ENCODE results near the gene COX19.

DNA sequence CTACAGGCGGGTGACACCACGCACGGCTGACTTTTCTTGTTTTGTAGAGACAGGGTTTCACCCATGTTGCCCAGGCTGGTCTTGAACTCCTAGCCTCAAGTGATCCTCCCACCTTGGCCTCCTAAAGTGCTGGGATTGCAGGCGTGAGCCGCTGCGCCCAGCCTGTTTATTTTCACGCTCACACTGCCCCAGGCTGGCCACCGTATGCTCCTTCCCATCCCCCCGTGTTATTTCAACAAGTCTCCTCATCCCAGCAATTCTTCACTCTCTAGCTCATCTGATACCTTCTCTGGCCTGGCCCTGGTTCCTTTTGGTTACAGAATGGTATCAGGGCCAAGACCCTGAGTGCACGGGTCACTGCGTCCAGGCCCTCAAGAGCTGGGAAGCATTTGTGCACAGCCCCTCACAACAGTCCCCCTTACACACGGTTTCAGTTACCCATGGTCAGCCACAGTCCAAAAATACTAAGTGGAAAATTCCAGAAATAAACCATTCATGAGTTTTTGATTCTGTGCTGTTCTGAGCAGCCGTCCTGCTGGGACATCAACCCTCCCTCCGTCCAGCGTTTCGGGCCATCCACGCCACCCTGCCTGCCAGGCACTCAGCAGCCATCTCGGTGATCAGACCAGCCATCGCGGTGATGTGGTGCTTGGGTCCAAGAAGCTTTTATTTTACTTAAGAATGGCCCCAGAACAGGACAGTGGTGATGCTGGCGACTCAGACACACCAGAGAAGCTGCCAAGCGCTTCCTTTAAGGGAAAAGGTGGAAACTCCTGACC, 8.9 kb downstream of the COX19 start:
- TF ChIP-seq, protein P1, sequence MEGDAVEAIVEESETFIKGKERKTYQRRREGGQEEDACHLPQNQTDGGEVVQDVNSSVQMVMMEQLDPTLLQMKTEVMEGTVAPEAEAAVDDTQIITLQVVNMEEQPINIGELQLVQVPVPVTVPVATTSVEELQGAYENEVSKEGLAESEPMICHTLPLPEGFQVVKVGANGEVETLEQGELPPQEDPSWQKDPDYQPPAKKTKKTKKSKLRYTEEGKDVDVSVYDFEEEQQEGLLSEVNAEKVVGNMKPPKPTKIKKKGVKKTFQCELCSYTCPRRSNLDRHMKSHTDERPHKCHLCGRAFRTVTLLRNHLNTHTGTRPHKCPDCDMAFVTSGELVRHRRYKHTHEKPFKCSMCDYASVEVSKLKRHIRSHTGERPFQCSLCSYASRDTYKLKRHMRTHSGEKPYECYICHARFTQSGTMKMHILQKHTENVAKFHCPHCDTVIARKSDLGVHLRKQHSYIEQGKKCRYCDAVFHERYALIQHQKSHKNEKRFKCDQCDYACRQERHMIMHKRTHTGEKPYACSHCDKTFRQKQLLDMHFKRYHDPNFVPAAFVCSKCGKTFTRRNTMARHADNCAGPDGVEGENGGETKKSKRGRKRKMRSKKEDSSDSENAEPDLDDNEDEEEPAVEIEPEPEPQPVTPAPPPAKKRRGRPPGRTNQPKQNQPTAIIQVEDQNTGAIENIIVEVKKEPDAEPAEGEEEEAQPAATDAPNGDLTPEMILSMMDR (IDR thresholded peaks at IDR 0.05; ENCODE audit: poor library complexity, severe bottlenecking) = no peak
- TF ChIP-seq SMC3 (conservative IDR thresholded peaks at IDR 0.05; ENCODE audit: poor library complexity) (no peak), EZH2 (IDR thresholded peaks at IDR 0.05; ENCODE audit: borderline replicate concordance, insufficient read depth, low read length, poor library complexity, severe bottlenecking) (no peak), TAF1 (IDR thresholded peaks at IDR 0.05; ENCODE audit: low read depth) (no peak), EP300 (conservative IDR thresholded peaks at IDR 0.05; ENCODE audit: poor library complexity, severe bottlenecking) (no peak), POLR2AphosphoS5 (IDR thresholded peaks at IDR 0.05) (no peak)

Data from neural cell (in vitro differentiated cells).